ENCODE data around the gene STK11IP.
"Not testable (repeated sequence)": the region's sequence is repeated elsewhere in the genome, so short reads cannot be mapped to it uniquely, and the experiment has no call there.

STK11IP gene

GRCh38 chr2:219634951-219635751 lies 37.5 kb downstream of the STK11IP start:
- DNase-seq (ENCODE audit: low spot score) = no peak

DNA sequence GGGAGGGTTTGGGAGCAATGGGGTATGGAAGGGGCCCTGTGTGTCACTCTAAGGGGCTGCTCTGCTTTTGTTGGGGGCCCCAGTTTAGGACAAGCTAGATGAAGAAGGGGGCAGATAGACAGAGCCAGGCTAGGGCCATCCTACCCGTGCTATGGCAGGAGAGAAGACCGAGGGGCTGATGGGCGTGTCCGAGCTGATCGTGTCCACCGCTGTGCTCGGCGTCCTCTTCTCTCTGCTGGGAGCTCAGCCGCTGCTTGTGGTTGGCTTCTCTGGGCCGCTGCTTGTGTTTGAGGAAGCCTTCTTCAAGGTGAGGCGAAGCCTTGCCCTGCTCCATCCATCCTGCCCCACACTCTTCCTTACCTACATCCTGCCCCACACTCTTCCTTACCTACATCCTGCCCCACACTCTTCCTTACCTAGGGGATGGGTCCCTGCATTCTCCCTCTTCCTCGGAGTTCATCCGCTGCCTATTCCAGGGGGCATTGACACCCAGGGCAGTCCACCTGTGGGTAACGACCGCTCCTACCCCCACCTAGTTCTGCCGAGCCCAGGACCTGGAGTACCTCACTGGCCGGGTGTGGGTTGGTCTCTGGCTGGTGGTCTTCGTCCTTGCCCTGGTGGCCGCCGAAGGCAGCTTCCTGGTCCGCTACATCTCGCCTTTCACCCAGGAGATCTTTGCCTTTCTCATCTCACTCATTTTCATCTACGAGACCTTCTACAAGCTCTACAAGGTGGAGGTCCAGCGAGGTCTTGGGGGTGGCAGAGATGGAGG lies 38.7 kb downstream of the STK11IP start:
- DNase-seq (ENCODE audit: low spot score) = no peak

DNA sequence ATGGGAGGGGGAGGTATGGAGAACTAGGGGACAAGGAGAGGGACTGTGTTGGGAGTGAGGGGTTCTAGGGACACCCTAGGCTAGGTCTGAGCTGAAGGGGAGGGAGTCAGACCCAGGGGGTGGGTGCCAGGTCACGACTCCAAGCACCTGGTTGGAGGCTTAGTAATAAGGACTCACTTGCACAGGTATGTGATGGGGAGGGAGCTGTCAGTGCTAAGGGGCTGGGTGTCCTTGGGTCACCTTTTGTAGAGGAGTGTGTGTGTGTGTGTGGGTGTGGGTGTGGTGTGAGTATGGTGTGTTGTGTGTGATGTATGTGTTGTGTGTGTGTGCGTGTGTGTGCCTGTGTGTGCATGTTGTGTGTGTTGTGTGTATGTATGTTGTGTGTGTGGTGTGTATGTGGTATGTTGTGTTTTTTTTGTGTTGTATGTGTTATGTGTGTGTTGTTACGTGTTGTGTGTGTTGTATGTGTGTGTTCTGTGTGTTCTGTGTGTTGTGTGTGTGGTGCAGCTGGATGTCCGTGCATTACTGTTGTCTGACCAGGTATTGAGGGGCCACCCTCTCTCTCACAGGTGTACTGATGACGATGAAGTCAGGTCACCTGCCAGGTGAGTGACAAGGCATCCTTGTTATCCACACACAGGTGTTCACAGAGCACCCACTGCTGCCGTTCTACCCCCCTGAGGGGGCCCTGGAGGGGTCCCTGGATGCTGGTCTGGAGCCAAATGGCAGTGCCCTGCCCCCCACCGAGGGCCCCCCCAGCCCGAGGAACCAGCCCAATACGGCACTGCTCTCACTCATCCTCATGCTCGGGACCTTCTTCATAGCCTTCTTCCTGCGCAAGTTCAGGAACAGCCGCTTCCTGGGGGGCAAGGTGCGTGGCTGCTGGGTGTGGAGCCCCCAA lies 39.5 kb downstream of the STK11IP start:
- DNase-seq (ENCODE audit: low spot score) = peak; percentile 7

- DNase-seq (ENCODE audit: low spot score) = no peak
Observed at GRCh38 chr2:219637842-219638185, 40.2 kb downstream of the STK11IP start.

DNA sequence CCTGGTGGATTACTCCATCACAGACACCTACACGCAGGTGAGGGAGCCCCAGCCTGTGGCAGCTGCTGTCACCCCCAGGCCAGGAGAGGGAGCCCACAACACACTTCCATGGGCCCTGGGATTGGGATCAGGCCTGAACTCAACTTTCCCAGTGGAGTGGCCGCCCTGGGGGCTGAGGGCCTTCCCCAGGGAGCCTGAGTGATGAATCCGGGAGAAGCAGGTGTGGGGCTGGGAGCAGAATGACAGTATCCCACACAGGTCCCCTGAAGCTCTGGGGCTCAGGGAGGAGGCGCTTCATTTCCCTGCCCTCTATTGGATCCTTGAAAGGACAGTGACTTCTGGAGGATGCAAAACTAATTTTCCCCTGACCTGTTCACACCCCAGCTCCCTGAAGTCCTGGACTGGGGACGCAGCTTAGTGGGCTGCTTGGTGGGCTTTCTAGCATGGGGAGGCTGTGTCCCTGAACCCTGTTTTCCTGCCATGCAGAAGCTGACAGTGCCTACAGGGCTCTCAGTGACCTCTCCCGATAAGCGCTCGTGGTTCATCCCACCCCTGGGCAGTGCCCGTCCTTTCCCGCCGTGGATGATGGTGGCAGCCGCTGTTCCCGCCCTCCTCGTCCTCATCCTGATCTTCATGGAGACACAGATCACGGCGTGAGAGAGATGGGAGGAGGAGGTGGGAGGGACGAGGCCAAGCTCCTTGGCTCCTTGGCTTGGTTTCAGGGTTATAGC lies 40.7 kb downstream of the STK11IP start:
- no peak for DNase-seq (ENCODE audit: low spot score)

DNA sequence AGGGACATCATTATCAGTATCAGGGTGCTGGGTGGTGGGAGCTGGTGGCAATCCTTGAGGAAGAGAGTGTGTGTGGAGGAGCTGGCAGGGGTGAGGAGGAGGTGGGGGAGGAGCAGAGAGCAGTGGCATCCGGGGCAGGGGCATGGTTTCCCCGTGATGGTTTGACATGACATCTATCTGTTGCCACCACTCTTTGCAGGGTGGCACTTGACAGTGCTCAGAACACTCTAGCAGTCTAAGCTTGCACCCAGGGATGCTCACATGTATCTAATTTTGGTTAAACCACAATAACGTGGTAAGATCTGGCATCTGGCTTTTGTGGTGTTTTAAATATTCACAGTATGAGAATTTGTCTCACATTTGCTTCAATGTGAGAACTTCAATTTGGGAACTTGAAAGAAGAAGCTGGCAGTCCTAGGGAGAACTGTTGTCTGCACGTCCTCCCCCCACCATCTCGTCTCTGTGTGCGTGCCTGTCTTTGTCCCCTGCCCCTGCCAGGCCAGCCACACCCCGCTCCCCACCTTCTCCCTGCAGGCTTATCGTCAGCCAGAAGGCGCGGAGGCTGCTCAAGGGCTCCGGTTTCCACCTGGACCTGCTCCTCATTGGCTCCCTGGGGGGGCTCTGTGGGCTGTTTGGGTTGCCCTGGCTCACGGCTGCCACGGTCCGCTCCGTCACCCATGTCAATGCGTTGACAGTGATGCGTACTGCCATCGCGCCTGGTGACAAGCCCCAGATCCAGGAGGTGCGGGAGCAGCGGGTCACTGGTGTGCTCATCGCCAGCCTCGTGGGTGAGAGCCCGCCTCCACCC lies 41.5 kb downstream of the STK11IP start:
- peak; percentile 73 for DNase-seq (ENCODE audit: low spot score)

- no peak for DNase-seq (ENCODE audit: low spot score)
Observed at GRCh38 chr2:219641390-219642068, 43.9 kb downstream of the STK11IP start.

- no peak for DNase-seq (ENCODE audit: low spot score)
Observed at GRCh38 chr2:219642069-219642454, 44.4 kb downstream of the STK11IP start.

DNA sequence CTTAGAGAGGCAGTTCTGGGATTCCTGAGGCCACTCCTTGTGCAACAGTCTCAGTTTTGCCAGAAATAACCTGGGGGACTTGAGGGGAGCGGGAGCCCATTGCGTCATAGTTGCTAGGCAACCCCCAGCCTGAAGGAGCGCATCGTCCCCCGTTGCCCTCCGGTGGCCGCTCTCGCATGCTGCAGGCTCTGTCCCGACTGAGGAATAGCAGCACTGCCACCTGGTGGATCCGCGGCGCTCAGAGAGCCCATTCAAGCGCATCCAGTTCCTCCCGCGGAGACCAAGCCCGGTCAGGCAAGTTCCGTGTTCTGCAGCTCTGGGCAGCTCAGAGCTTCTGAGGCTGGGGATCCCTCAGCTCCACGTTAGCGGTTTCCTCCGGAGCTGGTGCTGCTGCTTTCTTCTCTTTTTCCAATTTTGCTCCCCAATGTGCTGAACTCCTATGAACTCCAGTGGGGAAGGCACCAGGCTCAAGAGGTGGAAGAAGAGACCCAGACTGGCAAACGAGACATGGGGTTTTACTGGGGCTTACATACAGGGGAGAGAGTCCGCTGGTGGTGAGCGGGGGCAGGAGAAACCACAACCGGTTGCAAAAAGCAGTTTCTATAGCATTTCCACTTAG lies 44.9 kb downstream of the STK11IP start:
- DNase-seq (ENCODE audit: low spot score) = peak; percentile 97

DNA sequence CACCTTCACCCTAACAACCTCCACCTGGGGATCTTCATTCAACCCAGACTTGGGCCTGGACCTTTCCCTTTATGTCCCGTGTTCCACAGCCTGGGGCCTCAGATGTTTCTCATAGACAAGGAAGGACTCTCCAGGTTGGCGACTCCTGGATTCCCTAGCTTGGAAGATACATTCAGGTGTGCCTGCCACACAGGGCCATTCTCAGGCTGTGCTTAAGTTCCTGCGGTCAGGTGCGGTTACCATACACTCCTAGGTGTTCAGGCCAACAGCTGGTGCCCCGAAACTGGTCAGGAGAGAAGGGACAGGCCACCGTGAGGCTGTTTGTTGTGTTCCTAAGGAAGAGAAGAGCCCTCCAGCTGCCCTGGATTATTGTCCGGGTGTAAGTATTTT lies 45.4 kb downstream of the STK11IP start:
- DNase-seq (ENCODE audit: low spot score) = no peak

- no peak for DNase-seq (ENCODE audit: low spot score)
Observed at GRCh38 chr2:219643788-219644398, 46.2 kb downstream of the STK11IP start.

DNA sequence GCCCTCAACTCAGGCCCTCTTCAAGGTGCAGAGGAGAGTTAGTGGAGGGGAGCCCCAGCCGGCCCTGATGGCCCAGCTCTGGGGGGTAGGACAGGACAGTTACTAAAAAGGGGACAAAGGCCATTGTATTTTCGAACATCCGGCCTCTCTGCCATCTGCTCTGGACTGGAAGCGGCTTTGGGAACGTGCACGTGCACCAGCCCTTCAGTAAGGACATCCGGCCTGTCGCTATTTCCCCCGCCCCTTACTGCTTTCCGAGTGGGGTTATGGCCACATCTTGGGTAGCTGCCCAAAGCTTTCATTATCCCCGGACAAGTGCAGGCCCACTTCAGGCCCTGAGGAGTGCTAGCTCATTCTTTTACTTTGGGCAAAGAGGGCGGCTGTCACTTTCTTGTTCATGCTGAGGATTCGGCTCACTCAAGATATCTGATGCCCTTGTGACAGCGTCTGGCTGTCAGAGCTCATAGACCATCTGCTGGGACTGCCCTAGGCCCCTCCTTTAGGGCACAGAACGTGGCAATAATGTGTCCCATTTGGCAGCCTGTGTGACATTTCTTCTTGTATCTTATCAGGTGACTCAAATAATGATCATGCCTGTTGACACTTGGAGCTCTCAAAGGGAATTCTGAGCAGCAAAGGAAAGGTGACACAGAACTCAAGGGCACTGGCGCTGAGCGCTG lies 47.3 kb downstream of the STK11IP start:
- no peak for DNase-seq (ENCODE audit: low spot score)

DNA sequence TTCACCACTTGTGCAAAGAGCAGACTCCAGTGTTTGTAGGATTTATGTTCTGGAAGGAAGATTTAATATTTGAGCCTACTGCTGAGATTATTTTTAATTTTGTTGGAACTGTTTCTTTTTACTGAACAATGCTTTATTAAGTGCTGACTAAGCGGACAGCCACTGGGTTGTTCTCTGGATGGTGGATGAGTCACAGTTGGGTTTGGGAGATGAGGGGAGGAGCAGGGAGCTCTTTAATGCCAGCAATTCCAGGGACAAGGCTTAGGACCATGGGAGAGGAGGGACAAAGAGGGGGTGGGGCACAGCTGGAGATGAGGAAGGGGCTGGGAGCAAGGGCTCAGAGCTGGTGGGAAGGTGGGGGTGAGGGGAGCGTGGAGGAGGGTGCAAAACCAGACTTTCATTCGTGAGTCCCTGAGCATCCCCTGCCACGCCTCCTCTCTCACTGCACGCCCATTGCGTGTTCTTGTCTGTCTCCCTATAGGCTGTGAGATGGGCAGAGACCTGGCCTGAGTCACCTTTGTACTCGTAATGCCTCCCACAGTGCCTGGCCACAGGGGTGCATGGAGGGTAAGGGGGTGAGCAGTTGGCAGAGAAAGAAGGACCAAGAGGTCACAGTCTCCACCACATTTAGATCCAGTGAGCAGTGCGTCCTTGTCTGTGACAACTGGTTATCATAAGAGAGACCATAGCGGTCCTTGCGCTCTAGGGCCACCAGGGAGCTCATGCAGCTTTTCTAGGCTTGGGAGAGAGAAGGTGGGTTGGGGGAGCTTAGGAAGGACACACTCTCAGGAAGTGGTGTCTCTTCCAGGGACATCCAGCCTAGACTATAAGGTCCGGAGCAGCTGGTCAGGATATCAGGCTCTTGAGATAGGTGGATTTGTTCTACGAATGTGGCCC lies 48.2 kb downstream of the STK11IP start:
- DNase-seq (ENCODE audit: low spot score) = peak; percentile 87

DNA sequence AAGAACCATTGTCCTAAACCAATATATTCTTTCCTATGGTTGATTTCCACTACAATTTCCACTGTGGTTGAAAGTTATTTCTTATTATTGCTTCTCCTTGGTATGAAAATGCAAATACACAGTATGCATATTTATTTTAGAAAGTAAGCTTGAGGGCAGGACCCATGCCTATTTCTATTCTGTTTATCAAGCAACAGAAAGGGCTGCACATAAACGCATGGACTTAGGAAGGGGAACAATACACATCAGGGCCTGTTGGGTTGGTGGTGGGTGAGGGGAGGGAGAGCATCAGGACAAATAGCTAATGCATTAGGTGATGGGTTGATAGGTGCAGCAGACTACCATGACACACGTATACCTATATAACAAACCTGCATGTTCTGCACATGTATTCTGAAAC lies 50.5 kb downstream of the STK11IP start:
- no peak for DNase-seq (ENCODE audit: low spot score)

DNA sequence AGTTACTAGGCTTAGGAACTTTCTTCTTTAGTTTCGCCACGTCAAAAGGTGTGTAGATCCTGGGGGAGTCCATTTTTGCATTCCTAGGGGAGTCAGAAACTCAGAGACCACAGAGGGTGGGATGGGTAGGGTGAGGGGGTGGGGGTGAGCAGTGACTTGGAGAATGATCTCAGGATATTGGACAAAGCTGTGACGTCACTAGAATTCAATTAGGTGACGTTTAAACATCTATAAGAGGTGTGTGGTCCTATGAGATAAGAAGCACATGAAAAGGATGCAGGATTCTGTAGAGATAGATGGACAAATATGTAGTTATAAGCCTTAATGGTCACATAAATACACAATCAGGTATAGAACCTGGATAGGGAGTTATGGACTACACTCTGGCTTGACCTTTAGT lies 51.3 kb downstream of the STK11IP start:
- no peak for DNase-seq (ENCODE audit: low spot score)

DNA sequence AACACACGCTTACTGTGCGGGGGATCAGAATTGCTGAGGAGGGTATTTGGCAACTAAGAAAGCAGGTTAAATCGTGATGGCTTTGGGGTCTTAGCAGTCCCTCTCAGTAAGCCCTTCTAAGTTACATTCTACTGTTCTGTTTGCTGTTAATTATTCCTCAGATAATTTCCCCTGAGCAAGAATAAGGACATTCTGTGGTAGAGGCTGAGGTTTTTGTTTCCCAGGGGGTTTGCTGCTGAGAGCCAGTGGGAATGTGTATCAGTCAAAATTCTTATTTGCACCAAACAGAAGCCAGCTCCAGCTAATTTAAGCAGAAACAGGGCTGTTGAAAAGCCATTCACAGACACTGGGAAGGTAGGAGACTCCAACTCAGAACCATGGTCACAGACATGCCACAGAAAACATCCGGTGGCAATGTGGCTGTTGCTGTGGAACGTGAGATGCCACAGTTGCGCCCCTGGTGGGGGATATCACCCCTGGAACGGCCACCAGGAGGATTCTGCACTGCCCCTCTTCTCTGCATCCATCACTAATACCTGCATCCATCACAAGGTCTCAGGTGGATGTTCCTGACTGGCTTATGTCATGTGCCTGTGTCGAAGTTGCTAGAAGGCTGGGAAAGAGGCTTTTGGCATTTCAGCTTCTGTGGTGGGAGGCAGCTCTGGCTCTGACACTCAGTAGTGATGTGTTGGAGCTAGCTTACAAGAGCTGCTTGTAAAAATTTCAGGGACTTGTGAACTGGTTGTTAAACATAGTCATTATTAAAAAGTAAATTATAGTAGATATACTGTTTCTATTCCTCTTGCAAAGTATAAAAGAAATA lies 53.0 kb downstream of the STK11IP start:
- DNase-seq (ENCODE audit: low spot score) = no peak

DNA sequence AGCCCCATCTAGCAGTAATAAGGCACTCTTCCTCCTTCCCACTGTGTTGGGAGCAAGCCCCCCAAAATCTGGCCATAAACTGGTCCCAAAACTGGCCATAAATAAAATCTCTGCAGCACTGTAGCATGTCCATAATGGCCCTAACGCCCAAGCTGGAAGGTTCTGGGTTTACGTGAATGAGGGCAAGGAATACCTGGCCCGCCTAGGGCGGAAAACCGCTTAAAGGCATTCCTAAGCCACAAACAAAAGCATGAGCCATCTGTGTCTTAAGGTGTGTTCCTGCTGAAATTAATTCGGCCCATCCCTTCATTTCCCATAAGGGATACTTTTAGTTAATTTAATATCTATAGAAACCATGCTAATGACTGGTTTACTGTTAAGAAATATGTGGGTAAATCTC lies 54.0 kb downstream of the STK11IP start:
- DNase-seq (ENCODE audit: low spot score) = not testable (repeated sequence)
